Activated naive CD8-positive, alpha-beta T cell treated with anti-CD3 and anti-CD28 coated beads, Interleukin-2, amount 50 U/mL, for 24 hours (primary cell): ENCODE results near the gene MYO5B.

Experiments used
- ATAC-seq: fragments of 150-1000 bp; cut with Tn5 transposase; one replicate; pipeline ENCODE4 v1.10.0; 2021
- DNase-seq: peaks from one replicate; pipeline ENCODE4 v3.0.0; 2021
- H3K27ac Mint-ChIP-seq: one replicate; pipeline ENCODE4 v1.8.0; 2021; ENCODE audit warnings: mild to moderate bottlenecking, mixed read lengths
- H3K27me3 Mint-ChIP-seq: one replicate; pipeline ENCODE4 v1.8.0; 2021; ENCODE audit warnings: mixed read lengths
- H3K36me3 Mint-ChIP-seq: one replicate; pipeline ENCODE4 v1.8.0; 2021; ENCODE audit warnings: low read depth, mixed read lengths
- H3K4me1 Mint-ChIP-seq: one replicate; pipeline ENCODE4 v1.8.0; 2021; ENCODE audit warnings: mixed read lengths
- H3K4me3 Mint-ChIP-seq: one replicate; pipeline ENCODE4 v1.8.0; 2021; ENCODE audit warnings: mild to moderate bottlenecking, moderate library complexity, mixed read lengths
- H3K9me3 Mint-ChIP-seq: one replicate; pipeline ENCODE4 v1.8.0; 2021; ENCODE audit warnings: mixed read lengths

The MYO5B gene

GRCh38 chr18:49967171-49967570 lies 227.8 kb downstream of the MYO5B start:
- Mint-ChIP-seq H3K36me3 (no peaks in the 10 kb centered on the region), H3K4me3 (no peak overlapping the region), H3K27me3 (peaks cover 2% of the 10 kb centered on the region), H3K4me1 (peaks cover 2% of the 10 kb centered on the region), H3K27ac (no peak overlapping the region), H3K9me3 (no peaks in the 10 kb centered on the region)
- ATAC-seq = no peak
- DNase-seq = no peak

- Mint-ChIP-seq H3K4me3 (no peak overlapping the region), H3K27me3 (peaks cover 2% of the 10 kb centered on the region), H3K36me3 (no peaks in the 10 kb centered on the region), H3K27ac (no peak overlapping the region), H3K4me1 (peaks cover 11% of the 10 kb centered on the region), H3K9me3 (no peaks in the 10 kb centered on the region)
- no peak for DNase-seq
- ATAC-seq = no peak
Observed at GRCh38 chr18:49966090-49966489, 228.9 kb downstream of the MYO5B start.

DNA sequence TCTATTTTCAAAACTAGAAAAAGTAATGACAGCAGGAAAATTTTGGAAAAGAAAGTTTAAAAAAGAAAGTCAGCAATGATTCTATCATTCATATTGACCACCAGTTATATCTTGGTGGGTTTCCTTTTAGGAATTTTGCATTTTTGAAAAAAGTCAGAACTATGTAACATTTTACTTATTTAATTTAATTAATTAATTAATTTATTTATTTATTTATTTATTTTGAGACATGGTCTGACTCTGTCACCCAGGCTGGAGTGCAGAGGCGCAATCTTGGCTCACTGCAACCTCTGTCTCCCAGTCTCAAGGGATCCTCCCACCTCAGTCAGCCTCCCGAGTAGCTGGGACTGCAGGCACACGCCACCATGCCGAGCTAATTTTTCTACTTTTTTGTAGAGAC lies 231.7 kb downstream of the MYO5B start:
- H3K4me3 Mint-ChIP-seq = no peak overlapping the region
- H3K4me1 Mint-ChIP-seq = peaks cover 36% of the 10 kb centered on the region
- H3K36me3 Mint-ChIP-seq = no peaks in the 10 kb centered on the region

DNA sequence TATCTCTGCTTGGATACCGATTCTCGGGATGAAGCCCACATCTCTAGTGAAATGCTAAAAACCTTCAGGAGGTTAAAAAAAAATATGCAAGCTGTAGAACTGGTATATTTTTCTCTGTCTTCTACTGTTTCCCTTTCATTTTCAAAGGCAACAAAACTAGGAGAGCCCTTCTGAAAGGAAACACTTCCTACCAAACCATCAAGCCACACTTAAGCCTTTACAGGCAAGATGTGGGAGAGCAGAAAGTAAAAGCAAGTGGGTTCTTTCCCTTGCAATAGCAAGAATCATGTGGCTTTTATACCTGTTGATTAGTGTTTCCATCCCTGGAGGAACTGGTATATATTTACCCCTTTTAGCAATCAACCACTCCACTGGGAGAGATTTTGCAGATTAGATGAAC lies 233.7 kb downstream of the MYO5B start:
- Mint-ChIP-seq H3K27me3 (peaks cover 16% of the 10 kb centered on the region), H3K4me3 (no peak overlapping the region), H3K4me1 (peaks cover 35% of the 10 kb centered on the region), H3K36me3 (no peaks in the 10 kb centered on the region), H3K9me3 (no peaks in the 10 kb centered on the region), H3K27ac (no peak overlapping the region)
- DNase-seq = no peak
- no peak for ATAC-seq

More for the DNA sequence above, 231.7 kb downstream of the MYO5B start:
- Mint-ChIP-seq H3K27me3 (peaks cover 10% of the 10 kb centered on the region), H3K9me3 (no peaks in the 10 kb centered on the region), H3K27ac (no peak overlapping the region)
- DNase-seq = no peak
- ATAC-seq = no peak

DNA sequence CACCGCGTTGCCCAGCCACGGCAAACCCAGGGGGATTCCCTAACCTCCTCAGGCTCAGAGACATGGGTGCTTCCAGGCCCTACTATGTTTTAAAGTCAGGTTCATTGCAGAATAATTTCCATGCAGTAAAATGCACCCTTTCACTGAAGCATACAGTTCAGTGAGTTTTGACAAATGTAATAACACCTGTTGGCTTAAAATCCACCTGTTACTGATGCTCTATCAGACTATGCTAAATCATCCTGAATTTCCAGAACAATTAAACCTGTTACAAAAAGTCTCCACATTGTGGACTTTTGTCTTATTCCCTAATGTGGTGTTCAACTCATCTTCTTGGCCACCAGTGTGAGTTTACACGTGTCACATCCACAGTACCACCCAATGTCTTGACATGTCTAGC lies 234.6 kb downstream of the MYO5B start:
- no peaks in the 10 kb centered on the region for H3K9me3 Mint-ChIP-seq
- H3K27me3 Mint-ChIP-seq = peaks cover 16% of the 10 kb centered on the region
- DNase-seq = no peak
- no peak for ATAC-seq
- H3K4me3 Mint-ChIP-seq = no peak overlapping the region
- H3K36me3 Mint-ChIP-seq = no peaks in the 10 kb centered on the region
- peaks cover 35% of the 10 kb centered on the region for H3K4me1 Mint-ChIP-seq
- no peak overlapping the region for H3K27ac Mint-ChIP-seq

DNA sequence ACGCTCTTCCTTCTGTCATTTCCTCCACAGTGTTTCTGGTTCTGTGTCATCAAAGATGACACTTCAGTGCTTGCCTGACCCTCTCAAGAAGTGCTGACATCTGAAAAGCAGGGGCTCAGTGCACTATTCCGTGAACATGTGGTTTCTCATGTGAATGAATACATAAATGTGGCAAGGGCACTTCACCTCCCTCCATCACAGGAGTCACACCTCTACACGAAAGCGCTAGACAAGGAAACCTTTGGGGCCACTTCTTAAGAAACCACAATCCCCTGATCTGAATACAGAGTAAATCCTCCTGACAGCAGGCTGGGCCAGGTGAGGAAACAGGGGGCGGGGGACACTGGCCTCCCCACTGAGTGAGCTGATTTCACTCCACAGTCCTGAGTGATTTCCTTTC lies 235.8 kb downstream of the MYO5B start:
- Mint-ChIP-seq H3K36me3 (no peaks in the 10 kb centered on the region), H3K4me1 (peaks cover 35% of the 10 kb centered on the region), H3K9me3 (no peaks in the 10 kb centered on the region), H3K27me3 (peaks cover 19% of the 10 kb centered on the region), H3K27ac (peak overlapping the region; percentile 18), H3K4me3 (no peak overlapping the region)
- DNase-seq (peak; percentile 6), ATAC-seq (peak; percentile 89)

GRCh38 chr18:49955263-49955662 lies 239.7 kb downstream of the MYO5B start:
- no peak for ATAC-seq
- Mint-ChIP-seq H3K36me3 (no peaks in the 10 kb centered on the region), H3K27ac (no peak overlapping the region), H3K9me3 (no peaks in the 10 kb centered on the region), H3K4me1 (peaks cover 34% of the 10 kb centered on the region), H3K4me3 (no peak overlapping the region), H3K27me3 (peaks cover 21% of the 10 kb centered on the region)
- no peak for DNase-seq

DNA sequence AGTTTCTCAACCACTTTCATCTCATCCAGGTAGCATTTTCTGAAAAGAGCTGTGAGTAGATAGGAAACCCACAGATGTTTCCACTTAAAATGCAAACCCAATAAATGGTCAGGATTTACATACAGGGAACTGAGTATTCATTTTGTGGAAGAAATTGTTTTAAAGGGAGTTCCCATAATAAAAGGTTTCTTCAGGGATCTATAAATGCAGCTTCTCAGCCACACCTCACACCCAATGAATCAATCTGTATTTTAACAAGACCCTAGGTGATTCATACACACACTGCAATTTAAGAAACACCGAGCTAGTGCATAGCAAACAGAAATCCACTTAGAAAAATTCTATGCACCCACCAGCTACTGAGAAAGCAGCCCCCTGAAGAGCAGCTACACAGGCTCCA lies 241.6 kb downstream of the MYO5B start:
- ATAC-seq (no peak), DNase-seq (no peak)
- H3K36me3 Mint-ChIP-seq = no peaks in the 10 kb centered on the region
- H3K9me3 Mint-ChIP-seq = no peaks in the 10 kb centered on the region
- no peak overlapping the region for H3K4me3 Mint-ChIP-seq
- H3K27ac Mint-ChIP-seq = no peak overlapping the region
- peaks cover 14% of the 10 kb centered on the region for H3K27me3 Mint-ChIP-seq
- H3K4me1 Mint-ChIP-seq = peaks cover 23% of the 10 kb centered on the region

- no peak overlapping the region for H3K4me3 Mint-ChIP-seq
- peak; percentile 65 for ATAC-seq
Observed at GRCh38 chr18:49949951-49950395, 245.0 kb downstream of the MYO5B start.

DNA sequence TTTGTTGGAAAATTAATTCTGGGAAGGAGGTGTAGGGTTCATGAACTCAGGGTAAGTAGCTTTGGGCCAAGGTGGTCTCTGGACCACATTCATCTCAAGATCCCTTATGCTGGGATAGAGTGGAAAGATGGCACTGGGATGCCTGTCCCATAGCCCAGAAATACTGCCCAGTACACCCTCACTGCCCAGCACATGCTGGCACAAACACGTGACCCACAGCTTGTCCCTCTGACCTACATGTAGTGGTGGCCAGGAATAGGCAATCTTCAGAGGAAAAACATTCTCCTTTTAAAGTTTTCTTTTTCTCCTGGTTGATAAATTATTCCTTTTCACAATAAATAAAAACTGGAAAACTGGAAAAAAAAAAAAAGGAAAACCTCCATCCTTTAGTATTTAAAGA lies 246.0 kb downstream of the MYO5B start:
- Mint-ChIP-seq H3K36me3 (no peaks in the 10 kb centered on the region), H3K27ac (no peak overlapping the region), H3K9me3 (no peaks in the 10 kb centered on the region), H3K27me3 (peaks cover 4% of the 10 kb centered on the region), H3K4me3 (no peak overlapping the region), H3K4me1 (peaks cover 21% of the 10 kb centered on the region)
- no peak for ATAC-seq
- no peak for DNase-seq

More at GRCh38 chr18:49949951-49950395, 245.0 kb downstream of the MYO5B start:
- Mint-ChIP-seq H3K27ac (no peak overlapping the region), H3K9me3 (no peaks in the 10 kb centered on the region), H3K27me3 (peaks cover 7% of the 10 kb centered on the region), H3K36me3 (no peaks in the 10 kb centered on the region), H3K4me1 (peaks cover 21% of the 10 kb centered on the region)
- DNase-seq = peak; percentile 22

DNA sequence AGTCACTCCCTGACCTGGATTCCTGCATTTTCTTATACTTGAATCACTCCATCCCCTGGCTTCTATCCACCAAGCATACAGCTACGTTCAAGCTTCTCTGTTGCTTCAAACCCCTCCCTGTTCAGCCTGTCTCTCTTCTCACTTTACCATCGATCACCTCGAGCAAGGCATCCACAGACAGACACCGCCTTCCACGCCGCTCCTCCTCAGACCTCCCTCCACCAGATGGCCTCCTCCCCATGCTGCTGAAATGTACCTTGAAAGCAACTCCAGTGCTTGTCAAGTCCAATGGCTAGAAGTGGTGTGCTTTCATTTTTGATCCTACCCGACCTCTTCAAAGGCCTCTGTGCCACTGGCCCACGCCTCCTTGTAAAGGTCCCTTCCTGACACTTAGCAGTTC lies 250.3 kb downstream of the MYO5B start:
- ATAC-seq (no peak), DNase-seq (no peak)
- no peak overlapping the region for H3K27ac Mint-ChIP-seq
- H3K9me3 Mint-ChIP-seq = no peaks in the 10 kb centered on the region
- no peaks in the 10 kb centered on the region for H3K36me3 Mint-ChIP-seq
- H3K4me3 Mint-ChIP-seq = no peak overlapping the region
- H3K27me3 Mint-ChIP-seq = no peaks in the 10 kb centered on the region
- H3K4me1 Mint-ChIP-seq = no peaks in the 10 kb centered on the region

- no peak overlapping the region for H3K27ac Mint-ChIP-seq
- no peak for ATAC-seq
Observed at GRCh38 chr18:49936821-49937220, 258.1 kb downstream of the MYO5B start.

GRCh38 chr18:49935215-49935614 lies 259.7 kb downstream of the MYO5B start:
- no peak overlapping the region for H3K4me3 Mint-ChIP-seq
- H3K27me3 Mint-ChIP-seq = no peaks in the 10 kb centered on the region
- H3K9me3 Mint-ChIP-seq = no peaks in the 10 kb centered on the region
- H3K4me1 Mint-ChIP-seq = no peaks in the 10 kb centered on the region
- no peak for DNase-seq
- H3K27ac Mint-ChIP-seq = no peak overlapping the region
- no peaks in the 10 kb centered on the region for H3K36me3 Mint-ChIP-seq
- no peak for ATAC-seq

More at GRCh38 chr18:49936821-49937220, 258.1 kb downstream of the MYO5B start:
- H3K4me1 Mint-ChIP-seq = no peaks in the 10 kb centered on the region
- no peaks in the 10 kb centered on the region for H3K36me3 Mint-ChIP-seq
- no peak for DNase-seq
- H3K27me3 Mint-ChIP-seq = no peaks in the 10 kb centered on the region
- H3K4me3 Mint-ChIP-seq = no peak overlapping the region
- no peaks in the 10 kb centered on the region for H3K9me3 Mint-ChIP-seq

DNA sequence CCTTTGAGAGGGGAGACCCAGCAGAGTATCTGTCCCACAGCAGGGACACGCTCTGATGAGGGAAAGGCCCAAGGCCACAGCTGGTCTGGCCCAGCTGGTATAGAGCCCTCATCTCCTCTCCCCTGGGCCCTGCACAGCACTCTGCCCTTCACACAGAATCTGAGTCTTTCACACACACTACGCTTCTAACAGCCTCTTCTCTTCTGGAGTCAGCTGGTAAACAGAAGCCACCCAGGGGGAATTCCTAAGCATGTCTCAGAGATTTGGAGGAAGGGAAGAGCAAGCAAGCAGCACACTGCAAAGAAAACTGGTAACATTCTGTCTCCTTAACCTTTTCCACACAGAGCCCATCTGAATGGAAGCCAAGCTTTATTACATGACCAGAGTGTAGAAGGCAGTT lies 260.5 kb downstream of the MYO5B start:
- no peak overlapping the region for H3K4me3 Mint-ChIP-seq
- no peaks in the 10 kb centered on the region for H3K36me3 Mint-ChIP-seq
- no peak for DNase-seq
- H3K9me3 Mint-ChIP-seq = no peaks in the 10 kb centered on the region
- peaks cover 2% of the 10 kb centered on the region for H3K27me3 Mint-ChIP-seq
- no peak overlapping the region for H3K27ac Mint-ChIP-seq
- peak; percentile 22 for ATAC-seq
- no peaks in the 10 kb centered on the region for H3K4me1 Mint-ChIP-seq

GRCh38 chr18:49933530-49934128 lies 261.3 kb downstream of the MYO5B start:
- Mint-ChIP-seq H3K9me3 (no peaks in the 10 kb centered on the region), H3K27ac (no peak overlapping the region), H3K36me3 (no peaks in the 10 kb centered on the region), H3K4me1 (no peaks in the 10 kb centered on the region), H3K4me3 (no peak overlapping the region), H3K27me3 (peaks cover 3% of the 10 kb centered on the region)
- peak; percentile 44 for ATAC-seq
- DNase-seq = no peak

- DNase-seq (no peak), ATAC-seq (no peak)
- H3K9me3 Mint-ChIP-seq = no peaks in the 10 kb centered on the region
- H3K27me3 Mint-ChIP-seq = peaks cover 5% of the 10 kb centered on the region
- no peaks in the 10 kb centered on the region for H3K4me1 Mint-ChIP-seq
- H3K27ac Mint-ChIP-seq = no peak overlapping the region
- no peak overlapping the region for H3K4me3 Mint-ChIP-seq
- no peaks in the 10 kb centered on the region for H3K36me3 Mint-ChIP-seq
Observed at GRCh38 chr18:49931760-49932159, 263.2 kb downstream of the MYO5B start.
